Activated T-helper 1 cell treated with anti-CD3 and anti-CD28 coated beads, Interleukin-2, amount 50 U/mL, for 16 hours (primary cell): Measurements from ENCODE around the gene SCMH1.

ENCODE experiments used
- DNase-seq, 2 donors: peaks; one replicate each; pipeline ENCODE4 v3.0.0-alpha.2; 2020; ENCODE audit warnings: low read depth in 1 of 2, low spot score in 1 of 2

SCMH1 gene

GRCh38 chr1:40980068-40980452 lies 262.0 kb downstream of the SCMH1 start:
- DNase-seq, result no peak

DNA sequence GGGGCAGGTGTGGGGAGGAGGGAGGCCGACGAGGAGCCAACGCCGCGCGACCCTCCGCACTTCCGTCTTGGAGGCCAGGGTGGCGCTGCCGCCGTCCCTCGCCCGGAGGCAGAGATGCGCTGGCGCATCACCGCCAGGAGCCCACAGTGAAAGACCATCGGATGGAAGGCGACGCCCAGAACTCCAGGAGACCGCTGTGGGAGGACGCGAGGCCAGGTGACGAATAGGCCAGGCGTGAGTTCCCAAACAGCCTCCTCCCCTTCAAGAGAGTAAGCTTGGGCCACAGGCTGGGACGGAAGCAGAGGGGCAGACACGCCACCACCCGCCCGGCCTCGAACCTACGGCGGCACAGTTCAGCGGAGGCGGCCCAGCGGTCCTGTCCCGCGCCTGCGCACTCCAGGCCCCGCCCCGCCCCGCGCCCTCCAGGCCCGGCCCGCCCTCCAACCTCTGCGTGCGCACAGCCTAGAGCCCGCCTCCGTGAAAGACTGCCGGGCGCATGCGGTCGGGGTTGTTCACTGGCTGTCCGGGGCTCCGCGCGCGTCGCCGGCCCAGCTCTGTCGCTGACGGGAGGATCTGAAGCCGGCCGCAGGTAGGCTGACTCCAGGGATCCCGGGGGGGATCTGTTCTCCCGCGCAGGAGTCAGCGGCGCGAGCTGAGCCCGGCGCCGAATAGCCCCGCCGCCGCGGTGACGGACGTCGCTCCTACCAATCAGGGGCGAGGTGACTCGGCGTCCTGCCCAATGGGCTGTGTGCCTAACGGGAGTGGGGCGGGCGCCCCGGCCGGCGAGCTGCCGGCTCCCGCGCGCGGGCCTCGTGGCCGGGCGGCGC lies 262.7 kb downstream of the SCMH1 start, which contains the start of gene CTPS1:
Gene CTPS1 (plus strand): TSS at position 456 of the 827 bp plus-strand sequence. CDS start 3,595 bp downstream, outside the sequence.
- peak; percentile 90 to 94 for DNase-seq

- no peak for DNase-seq
Measured at GRCh38 chr1:40978886-40979240, 263.2 kb downstream of the SCMH1 start.

DNA sequence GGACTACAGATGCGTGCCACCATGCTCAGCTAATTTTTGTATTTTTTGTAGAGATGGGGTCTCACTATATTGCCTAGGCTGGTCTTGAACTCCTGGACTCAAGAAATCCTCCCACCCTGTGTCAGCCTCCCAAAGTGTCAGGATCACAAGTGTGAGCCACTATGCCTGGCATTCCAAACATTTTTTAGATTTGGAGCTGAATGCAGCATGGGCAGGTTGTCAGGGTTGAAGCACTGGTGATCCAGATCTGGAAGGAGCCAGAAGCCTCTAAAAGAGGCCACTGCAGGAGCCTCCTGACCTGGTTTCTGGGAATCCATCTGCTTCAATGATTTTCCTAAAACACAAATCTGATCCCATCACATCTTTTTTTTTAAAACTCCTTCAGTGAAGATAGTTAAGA lies 264.4 kb downstream of the SCMH1 start:
- no peak for DNase-seq
